Neural progenitor cell (in vitro differentiated cells): ENCODE data around the gene LMBR1. TPM values are rescaled to one million over a fixed set of nuclear protein-coding genes. Genes with fewer than 3 reads are reported as not detected.

ENCODE experiments used
- DNase-seq: peaks from one replicate; pipeline ENCODE4 v3.0.0-alpha.2; 2016; ENCODE audit warnings: low spot score
- H2AFZ ChIP-seq: fragments of 200-600 bp; sonication (generic); replicated peaks from 2 replicates; pipeline ENCODE4 v1.6.1; 2016; ENCODE audit warnings: antibody characterized with exemption
- H3F3A ChIP-seq: fragments of 200-600 bp; sonication (generic); 2 replicates; pipeline ENCODE4 v1.6.1; 2016; ENCODE audit warnings: antibody characterized with exemption, low read depth
- H3K27ac ChIP-seq: fragments of 200-600 bp; sonication (generic); 2 replicates; pipeline ENCODE4 v1.5.1; 2016; ENCODE audit warnings: mild to moderate bottlenecking
- H3K27me3 ChIP-seq: fragments of 200-600 bp; sonication (generic); 2 replicates; pipeline ENCODE4 v1.6.1; 2016; ENCODE audit warnings: mild to moderate bottlenecking, moderate library complexity
- H3K36me3 ChIP-seq: fragments of 200-600 bp; sonication (generic); 2 replicates; pipeline ENCODE4 v1.5.1; 2016
- H3K4me1 ChIP-seq: fragments of 200-600 bp; sonication (generic); 2 replicates; pipeline ENCODE4 v1.6.1; 2016; ENCODE audit warnings: mixed run types
- H3K4me2 ChIP-seq: fragments of 200-600 bp; sonication (generic); 2 replicates; pipeline ENCODE4 v1.6.1; 2016
- H3K4me3 ChIP-seq: fragments of 200-600 bp; sonication (generic); 2 replicates; pipeline ENCODE4 v1.5.1; 2016
- H3K79me2 ChIP-seq: fragments of 200-600 bp; sonication (generic); 2 replicates; pipeline ENCODE4 v1.6.1; 2016; ENCODE audit warnings: low read depth
- H3K9ac ChIP-seq: fragments of 200-600 bp; sonication (generic); 2 replicates; pipeline ENCODE4 v1.6.1; 2016
- H3K9me3 ChIP-seq: fragments of 200-600 bp; sonication (generic); 2 replicates; pipeline ENCODE4 v1.5.1; 2016; ENCODE audit warnings: low read depth
- H4K20me1 ChIP-seq: fragments of 200-600 bp; sonication (generic); 2 replicates; pipeline ENCODE4 v1.6.1; 2016; ENCODE audit warnings: low read depth
- H3K27ac Mint-ChIP-seq: 3 replicates; pipeline ENCODE4 v1.8.0; 2021; ENCODE audit warnings: mixed read lengths
- H3K27me3 Mint-ChIP-seq: 2 replicates; pipeline ENCODE4 v1.8.0; 2022; ENCODE audit warnings: low read depth, mild to moderate bottlenecking, inconsistent platforms, moderate library complexity, mixed read lengths; ENCODE audit not compliant: insufficient read depth
- H3K36me3 Mint-ChIP-seq: 3 replicates; pipeline ENCODE4 v1.8.0; 2021; ENCODE audit warnings: mixed read lengths
- H3K4me1 Mint-ChIP-seq: 3 replicates; pipeline ENCODE4 v1.8.0; 2021; ENCODE audit warnings: mixed read lengths
- H3K4me3 Mint-ChIP-seq: 3 replicates; pipeline ENCODE4 v1.8.0; 2021; ENCODE audit warnings: mild to moderate bottlenecking, moderate library complexity, mixed read lengths
- H3K9me3 Mint-ChIP-seq: 3 replicates; pipeline ENCODE4 v1.8.0; 2020; ENCODE audit warnings: mixed read lengths
- CTCF ChIP-seq: fragments of 200-600 bp; sonication (generic); IDR thresholded peaks from 2 replicates; pipeline ENCODE4 v1.5.1; 2017; ENCODE audit warnings: antibody characterized with exemption, mild to moderate bottlenecking
- EZH2 ChIP-seq: fragments of 200-600 bp; sonication (generic); IDR thresholded peaks from 2 replicates; pipeline ENCODE4 v1.6.1; 2017; ENCODE audit warnings: antibody characterized with exemption, mild to moderate bottlenecking, moderate library complexity
- EZH2phosphoT487 ChIP-seq: fragments of 200-600 bp; sonication (generic); IDR thresholded peaks from 2 replicates; pipeline ENCODE4 v1.6.1; 2017; ENCODE audit warnings: antibody characterized with exemption
- total RNA-seq: library from RNA; depleted of rRNA; stranded (reverse); fragments of >200 nt; gene quantifications from 2 replicates; pipeline ENCODE4 v1.2.3, GENCODE V29; 2015; ENCODE audit warnings: low replicate concordance

Gene LMBR1
- total RNA-seq, 1 donor from 2014 or later, result 58.1 TPM

DNA sequence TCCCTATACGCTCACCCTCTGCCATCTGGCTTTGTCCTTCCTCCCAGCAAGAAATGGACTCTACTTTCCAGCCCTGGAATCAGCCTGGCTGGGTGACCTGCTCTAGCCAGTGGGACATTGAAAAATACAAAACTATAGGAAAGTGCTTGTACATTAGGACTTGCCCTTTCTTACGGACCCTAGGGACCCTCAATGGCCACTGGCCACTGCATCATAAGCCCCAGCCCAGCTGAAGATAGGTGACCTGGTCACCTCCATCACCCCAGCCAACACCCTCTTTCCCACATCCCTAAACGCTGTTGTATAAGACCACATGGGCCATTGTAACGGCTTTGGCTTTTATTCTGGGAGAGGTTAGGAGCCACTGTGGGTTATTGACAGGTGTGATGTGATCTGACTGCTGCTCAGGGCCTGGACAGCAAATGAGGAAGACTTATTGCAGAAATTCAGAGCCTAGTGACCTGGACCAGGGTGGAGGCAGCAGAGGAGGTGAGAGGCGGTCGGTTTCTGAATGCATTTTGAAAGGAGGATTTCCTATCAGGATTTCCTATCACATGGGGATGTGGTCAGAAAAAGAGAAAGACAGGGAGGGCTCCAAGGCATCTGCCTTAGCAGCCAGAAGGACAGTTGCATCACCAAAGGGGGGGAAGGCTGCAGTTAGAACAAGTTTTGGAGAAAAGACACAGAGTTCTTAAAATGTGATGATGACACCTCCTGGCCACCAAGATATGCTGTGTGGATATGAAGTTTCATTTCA lies 2.2 kb upstream of the LMBR1 start:
- peaks cover 6% of the 10 kb centered on the region for H3K4me1 ChIP-seq
- H3K27me3 ChIP-seq, result no peaks in the 10 kb centered on the region
- no peak overlapping the region for H3K4me3 ChIP-seq
- TF ChIP-seq EZH2, result no peak
- no peak for TF ChIP-seq EZH2phosphoT487
- TF ChIP-seq CTCF, result no peak
- Mint-ChIP-seq H3K36me3 (peaks cover 3% of the 10 kb centered on the region), H3K4me1 (peaks cover 12% of the 10 kb centered on the region), H3K27me3 (peaks cover 9% of the 10 kb centered on the region), H3K4me3 (peak overlapping the region; percentile 57), H3K27ac (no peak overlapping the region), H3K9me3 (no peaks in the 10 kb centered on the region)
- no peak overlapping the region for H3K4me2 ChIP-seq
- H3K9ac ChIP-seq, result no peak overlapping the region
- peaks cover 17% of the 10 kb centered on the region for H3F3A ChIP-seq
- peaks cover 10% of the 10 kb centered on the region for H4K20me1 ChIP-seq
- H3K79me2 ChIP-seq, result peaks cover 25% of the 10 kb centered on the region
- no peaks in the 10 kb centered on the region for H3K9me3 ChIP-seq
- H3K36me3 ChIP-seq, result no peaks in the 10 kb centered on the region
- no peak overlapping the region for H2AFZ ChIP-seq
- DNase-seq, result no peak
- H3K27ac ChIP-seq, result no peak overlapping the region

GRCh38 chr7:156892081-156892800 lies 742 bp downstream of the LMBR1 start:
- Mint-ChIP-seq H3K27ac (no peak overlapping the region), H3K36me3 (peaks cover 13% of the 10 kb centered on the region), H3K9me3 (no peaks in the 10 kb centered on the region), H3K4me1 (peaks cover 12% of the 10 kb centered on the region), H3K4me3 (peak overlapping the region; percentile 95), H3K27me3 (peaks cover 7% of the 10 kb centered on the region)
- H3K9me3 ChIP-seq, result no peaks in the 10 kb centered on the region
- no peaks in the 10 kb centered on the region for H3K27me3 ChIP-seq
- H3K79me2 ChIP-seq, result peaks cover 52% of the 10 kb centered on the region
- peaks cover 10% of the 10 kb centered on the region for H4K20me1 ChIP-seq
- peak overlapping the region; percentile 89 for H3K4me2 ChIP-seq
- H3K27ac ChIP-seq, result no peak overlapping the region
- H3K4me3 ChIP-seq, result peak overlapping the region; percentile 91
- H3K4me1 ChIP-seq, result peaks cover 6% of the 10 kb centered on the region
- H3F3A ChIP-seq, result peaks cover 17% of the 10 kb centered on the region
- peak; percentile 80 for DNase-seq
- no peaks in the 10 kb centered on the region for H3K36me3 ChIP-seq
- no peak for TF ChIP-seq EZH2
- TF ChIP-seq EZH2phosphoT487, result no peak
- no peak for TF ChIP-seq CTCF
- peak overlapping the region; percentile 79 for H2AFZ ChIP-seq
- no peak overlapping the region for H3K9ac ChIP-seq

DNA sequence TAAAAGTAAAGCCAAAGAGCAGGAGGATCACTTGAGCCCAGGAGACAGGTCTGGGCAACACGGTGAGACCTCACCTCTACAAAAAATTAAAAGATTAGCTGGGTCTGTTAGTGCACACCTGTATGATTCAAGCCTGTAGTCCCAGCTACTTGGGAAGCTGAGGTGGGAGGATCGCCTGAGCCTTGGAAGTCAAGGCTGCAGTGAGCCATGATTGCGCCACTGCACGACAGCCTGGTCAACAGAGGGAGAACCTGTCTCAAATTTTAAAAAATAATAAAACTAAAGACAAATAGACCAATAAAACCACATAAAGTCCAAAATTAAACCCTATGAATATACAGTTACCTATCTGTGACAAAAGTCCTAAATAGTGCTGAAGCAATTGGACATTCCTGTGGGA lies 3.2 kb downstream of the LMBR1 start:
- Mint-ChIP-seq H3K27me3 (peaks cover 7% of the 10 kb centered on the region), H3K4me1 (peaks cover 9% of the 10 kb centered on the region), H3K27ac (no peak overlapping the region), H3K9me3 (no peaks in the 10 kb centered on the region), H3K36me3 (peaks cover 20% of the 10 kb centered on the region), H3K4me3 (no peak overlapping the region)
- no peak overlapping the region for H3K27ac ChIP-seq
- no peaks in the 10 kb centered on the region for H3K36me3 ChIP-seq
- H3K9me3 ChIP-seq, result no peaks in the 10 kb centered on the region
- peaks cover 17% of the 10 kb centered on the region for H3F3A ChIP-seq
- H3K79me2 ChIP-seq, result peaks cover 74% of the 10 kb centered on the region
- no peaks in the 10 kb centered on the region for H3K27me3 ChIP-seq
- H3K4me3 ChIP-seq, result no peak overlapping the region
- peaks cover 10% of the 10 kb centered on the region for H4K20me1 ChIP-seq
- no peak overlapping the region for H2AFZ ChIP-seq
- TF ChIP-seq EZH2, result no peak
- TF ChIP-seq CTCF, result no peak
- TF ChIP-seq EZH2phosphoT487, result no peak
- no peak overlapping the region for H3K4me2 ChIP-seq
- no peak overlapping the region for H3K9ac ChIP-seq
- peaks cover 6% of the 10 kb centered on the region for H3K4me1 ChIP-seq
- DNase-seq, result no peak
